CD4-positive, alpha-beta T cell treated with Interleukin-6 at 100 ng/mL for 8 hours (primary cell): ENCODE data around the gene SLAIN2.
"Not testable (repeated sequence)": the region's sequence is repeated elsewhere in the genome, so short reads cannot be mapped to it uniquely, and the experiment has no call there.

Source experiments
- DNase-seq: peaks from one replicate; pipeline ENCODE4 v3.0.0-alpha.2; 2020; ENCODE audit warnings: mixed read lengths, low spot score

Gene SLAIN2

GRCh38 chr4:48445704-48446103, 104.4 kb downstream of the SLAIN2 start:
- DNase-seq: no peak

GRCh38 chr4:48446642-48447041, 105.3 kb downstream of the SLAIN2 start:
- no peak for DNase-seq

- DNase-seq: no peak
Observed at GRCh38 chr4:48449151-48449550, 107.8 kb downstream of the SLAIN2 start.

- DNase-seq: no peak
Observed at GRCh38 chr4:48450740-48451139, 109.4 kb downstream of the SLAIN2 start.

- DNase-seq: not testable (repeated sequence)
Observed at GRCh38 chr4:48451656-48452055, 110.3 kb downstream of the SLAIN2 start.

- DNase-seq: no peak
Observed at GRCh38 chr4:48454591-48454990, 113.3 kb downstream of the SLAIN2 start.

DNA sequence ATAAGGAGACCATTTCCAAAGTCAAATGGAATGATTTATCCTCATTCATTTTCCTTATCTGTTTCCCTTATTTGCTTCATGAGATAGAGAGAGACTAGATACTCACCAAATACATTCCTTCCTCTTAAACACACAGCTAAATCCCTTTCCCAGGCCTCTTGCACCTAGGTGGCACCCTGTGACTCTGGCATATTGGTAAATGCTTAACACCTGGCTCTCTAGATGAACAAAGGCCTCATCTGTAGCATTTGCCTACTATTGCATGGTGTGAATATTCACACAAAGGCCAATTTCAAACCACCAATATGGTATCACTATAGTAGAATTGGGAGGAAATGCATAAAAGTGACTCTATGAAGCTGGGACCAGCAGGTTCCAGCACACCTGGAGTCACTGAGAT, 119.7 kb downstream of the SLAIN2 start:
- no peak for DNase-seq

DNA sequence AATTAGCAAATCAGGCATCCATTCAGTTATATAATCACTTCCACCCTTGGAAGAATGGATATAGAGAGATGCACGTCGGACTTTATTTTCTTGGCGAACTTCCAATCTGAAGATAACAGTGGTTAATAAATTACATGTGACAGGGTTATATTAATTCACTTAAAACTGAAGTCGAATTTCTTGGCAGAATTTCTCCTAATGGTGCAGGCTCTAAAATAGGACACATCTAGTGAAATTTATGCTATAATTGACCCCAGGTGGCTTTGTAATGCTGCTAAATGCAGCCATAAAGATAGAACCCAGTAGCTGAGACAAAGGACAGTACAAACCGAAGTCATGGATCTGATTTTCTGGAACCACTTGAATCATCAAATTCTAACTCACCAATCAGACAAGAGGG, 121.0 kb downstream of the SLAIN2 start:
- no peak for DNase-seq

DNA sequence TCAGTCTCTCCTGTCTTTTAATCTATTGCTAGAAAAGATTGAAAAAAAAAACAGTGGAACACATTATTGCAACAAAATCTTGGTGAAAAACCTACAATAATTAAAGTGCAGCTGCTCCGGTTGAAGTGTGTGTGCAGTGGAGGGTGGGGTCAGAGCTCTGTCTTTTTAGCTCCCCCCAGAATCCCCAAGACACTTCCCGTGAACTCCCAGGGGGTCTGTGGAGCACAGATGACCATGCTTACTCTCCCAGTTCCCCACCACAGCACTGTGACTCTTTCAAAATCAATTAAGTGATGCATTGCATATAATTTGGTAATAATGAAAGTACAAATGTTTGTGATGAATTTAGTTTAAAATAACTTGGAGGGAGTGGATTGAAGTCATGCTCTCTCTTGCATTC, 126.1 kb downstream of the SLAIN2 start:
- DNase-seq: no peak

GRCh38 chr4:48467891-48468290, 126.6 kb downstream of the SLAIN2 start:
- no peak for DNase-seq

DNA sequence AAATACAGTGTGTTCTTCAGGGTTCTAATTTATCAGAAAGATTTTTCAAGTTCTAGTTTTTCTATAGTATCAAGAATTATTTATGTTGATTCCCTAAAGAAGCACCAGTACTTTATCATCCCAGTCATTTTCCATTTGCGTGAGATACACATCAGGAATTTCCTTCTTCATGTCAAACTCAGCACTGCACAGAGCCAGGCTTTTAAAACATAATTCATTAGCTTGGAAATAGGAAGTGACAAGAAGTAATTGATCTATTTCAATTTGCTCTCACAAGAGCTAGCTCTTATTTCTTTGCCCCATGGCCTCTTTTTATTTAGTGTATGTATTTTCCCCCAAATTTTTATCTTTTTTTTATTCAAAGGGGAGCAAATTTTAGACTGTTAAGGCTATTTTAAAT, 128.8 kb downstream of the SLAIN2 start:
- DNase-seq: no peak

- no peak for DNase-seq
Observed at GRCh38 chr4:48470570-48470969, 129.2 kb downstream of the SLAIN2 start.

DNA sequence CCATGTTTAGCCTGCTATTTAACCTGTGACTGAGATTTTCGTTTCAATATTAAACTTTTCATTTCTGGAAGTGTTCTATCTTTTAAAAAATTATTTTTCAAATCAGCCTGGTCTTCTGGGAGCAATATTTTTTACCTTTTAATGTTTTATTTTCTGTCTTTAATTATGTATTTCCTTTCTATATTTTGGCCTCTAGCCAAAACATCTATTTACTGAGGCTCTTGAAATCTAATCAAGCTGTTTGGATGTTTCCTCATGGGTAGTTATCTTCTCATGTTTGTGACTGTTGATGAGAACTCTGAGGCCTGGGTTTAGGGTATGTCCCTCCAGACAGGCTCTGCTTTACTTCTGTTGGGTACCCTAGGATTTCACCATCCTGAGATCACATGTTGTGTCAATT, 131.5 kb downstream of the SLAIN2 start:
- no peak for DNase-seq

DNA sequence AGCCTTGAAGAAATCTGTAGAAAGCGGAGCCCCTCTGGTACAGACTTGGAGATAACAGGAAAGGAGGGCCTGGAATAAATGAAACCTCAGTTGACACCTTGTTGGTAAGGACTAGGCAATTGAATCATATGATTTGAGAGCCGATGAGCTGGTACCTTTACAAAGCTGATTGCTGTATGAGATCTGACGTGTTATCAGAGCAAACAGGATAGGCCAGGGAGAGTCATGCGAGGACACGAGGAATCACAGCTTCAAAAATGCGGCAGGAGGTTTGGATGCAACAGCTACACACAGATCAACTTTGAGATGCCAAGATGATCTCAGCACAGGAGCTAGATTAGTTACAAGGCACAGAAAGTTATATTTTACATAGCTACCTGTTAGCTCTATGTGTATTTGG, 134.4 kb downstream of the SLAIN2 start:
- no peak for DNase-seq
